GM19455 (cell line): ENCODE results near the gene RBM44.
A peak's percentile ranks its signal among the peaks of the same experiment; 100 is the strongest.
"Not testable (repeated sequence)": the region's sequence is repeated elsewhere in the genome, so short reads cannot be mapped to it uniquely, and the experiment has no call there.

ENCODE experiments used
- ATAC-seq: cut with Tn5 transposase; IDR thresholded peaks from one replicate; pipeline ENCODE4 v1.9.1; 2021; ENCODE audit not compliant: unreplicated experiment

Gene RBM44, protein sequence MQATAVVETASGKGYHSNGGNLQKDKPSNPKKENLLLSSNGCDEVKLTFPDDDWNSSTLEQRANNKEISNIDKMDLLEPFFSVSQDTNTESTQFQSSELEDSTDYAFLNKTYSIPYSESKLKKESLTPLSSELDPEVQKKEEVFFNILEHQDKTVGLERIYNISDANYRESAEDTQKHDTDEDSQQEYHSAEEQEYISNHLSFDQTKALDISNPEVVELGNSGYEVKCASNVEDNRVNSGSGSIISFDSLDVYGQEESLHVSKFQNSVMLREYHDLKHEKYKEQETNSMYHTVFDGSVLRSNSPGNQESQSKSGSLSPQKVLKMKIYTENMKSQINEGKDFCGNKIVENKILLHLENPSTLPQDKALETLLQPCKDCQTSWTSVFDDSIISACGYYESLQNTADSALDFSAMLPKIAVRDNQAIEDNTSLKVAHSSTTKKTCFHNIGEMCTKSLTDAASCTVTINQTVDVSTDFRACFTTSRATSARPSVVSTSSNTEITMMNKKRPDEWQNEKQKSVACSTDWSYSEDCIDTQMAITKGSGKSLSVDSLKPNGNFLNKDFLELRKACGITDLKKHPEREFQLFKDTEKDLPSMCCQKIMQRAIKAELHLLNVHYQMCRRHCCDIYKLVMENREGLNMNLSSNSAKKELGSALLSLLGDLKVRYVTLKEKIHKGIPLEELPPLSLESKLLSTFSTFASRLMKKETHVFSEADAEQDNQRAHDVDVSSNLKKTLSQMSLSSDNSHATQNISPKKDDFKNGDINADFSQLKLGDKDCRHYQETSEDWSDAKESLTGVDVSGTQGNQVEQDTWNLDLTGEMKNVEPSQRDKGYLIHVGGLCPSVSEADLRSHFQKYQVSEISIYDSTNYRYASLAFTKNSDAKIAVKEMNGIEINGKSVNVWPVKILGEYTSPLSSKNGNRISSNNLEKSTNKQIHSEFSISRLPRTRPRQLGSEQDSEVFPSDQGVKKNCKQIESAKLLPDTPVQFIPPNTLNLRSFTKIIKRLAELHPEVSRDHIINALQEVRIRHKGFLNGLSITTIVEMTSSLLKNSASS

DNA sequence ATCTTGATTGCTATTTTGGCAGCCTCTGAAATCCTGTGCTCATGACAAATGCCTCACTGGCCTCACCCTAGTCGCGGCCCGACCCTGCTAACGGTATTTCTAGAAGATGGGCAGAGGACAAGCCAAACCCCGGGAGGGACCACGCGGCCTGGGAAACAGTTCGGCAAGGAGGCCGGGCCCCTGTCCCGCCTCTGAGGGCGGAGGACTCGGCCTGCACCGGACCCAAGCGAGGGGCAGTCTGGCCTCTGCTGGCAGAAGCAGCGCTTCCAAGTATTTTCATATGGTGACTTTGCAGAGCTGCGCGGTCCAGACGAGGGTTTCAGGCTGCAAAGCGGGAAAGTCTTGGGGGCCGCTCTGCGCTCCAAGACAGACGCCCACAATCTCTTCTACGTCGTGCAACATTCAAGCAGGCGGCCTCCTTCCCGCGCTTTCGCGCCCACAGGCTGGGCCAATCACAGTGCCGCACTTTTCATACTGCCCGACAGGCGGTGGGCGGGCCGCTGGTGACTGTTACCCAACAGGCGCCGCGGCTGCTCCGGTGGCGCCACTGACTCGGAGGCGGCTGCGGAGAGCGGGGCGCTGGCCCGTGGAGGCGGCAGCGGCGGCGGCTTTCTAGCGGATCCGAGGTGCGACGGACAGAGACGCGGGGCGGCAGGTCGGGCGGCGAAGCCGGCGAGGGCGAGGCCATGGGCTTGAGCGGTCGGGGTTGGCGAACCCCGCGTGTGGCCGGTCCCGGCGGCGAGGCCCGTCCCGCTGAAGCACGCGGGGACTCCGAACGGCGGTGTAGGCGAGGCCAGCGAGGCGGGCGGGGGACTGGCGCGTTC, at the start of gene RBM44:
TSS of gene RBM44 (plus strand) at position 544 of the 824 bp plus-strand sequence. CDS start 14,831 bp downstream, outside the sequence.
- ATAC-seq, result no peak

DNA sequence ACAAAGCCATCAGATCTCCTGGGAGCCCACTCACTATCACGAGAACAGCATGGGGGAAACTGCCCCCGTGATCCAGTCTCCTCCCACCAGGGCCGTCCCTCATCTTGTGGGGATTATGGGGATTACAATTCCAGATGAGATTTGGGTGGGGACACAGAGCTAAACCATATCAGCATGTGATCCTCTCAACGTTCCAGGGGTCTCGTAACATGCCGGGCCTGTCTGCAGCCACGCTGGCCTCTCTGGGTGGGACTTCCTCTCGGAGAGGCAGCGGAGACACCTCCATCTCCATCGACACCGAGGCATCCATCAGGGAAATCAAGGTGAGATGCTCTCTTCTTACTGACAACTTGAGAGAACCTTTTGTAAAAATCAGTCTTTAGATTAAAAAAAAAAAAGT, 49.6 kb upstream of the RBM44 start:
- no peak for ATAC-seq

DNA sequence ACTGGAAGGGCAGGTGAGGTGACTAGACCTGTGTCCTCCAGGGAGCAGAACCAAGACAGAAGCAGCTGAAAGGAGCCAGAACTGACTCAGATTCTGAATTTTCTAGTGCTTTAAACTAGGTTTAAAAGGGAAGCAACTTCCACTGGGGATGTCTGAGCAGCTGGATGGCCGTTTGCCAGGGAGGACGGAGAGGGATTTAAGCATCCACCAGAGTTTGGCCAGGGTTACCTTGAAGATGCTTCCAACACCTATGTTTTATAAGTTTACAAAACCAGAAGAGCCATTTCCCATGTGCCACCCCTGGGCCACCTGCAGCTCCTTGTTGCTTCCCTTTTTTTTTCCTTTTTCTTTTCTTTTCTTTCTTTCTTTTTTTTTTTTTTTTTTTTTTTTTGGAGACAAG, 48.6 kb upstream of the RBM44 start:
- ATAC-seq, result no peak

DNA sequence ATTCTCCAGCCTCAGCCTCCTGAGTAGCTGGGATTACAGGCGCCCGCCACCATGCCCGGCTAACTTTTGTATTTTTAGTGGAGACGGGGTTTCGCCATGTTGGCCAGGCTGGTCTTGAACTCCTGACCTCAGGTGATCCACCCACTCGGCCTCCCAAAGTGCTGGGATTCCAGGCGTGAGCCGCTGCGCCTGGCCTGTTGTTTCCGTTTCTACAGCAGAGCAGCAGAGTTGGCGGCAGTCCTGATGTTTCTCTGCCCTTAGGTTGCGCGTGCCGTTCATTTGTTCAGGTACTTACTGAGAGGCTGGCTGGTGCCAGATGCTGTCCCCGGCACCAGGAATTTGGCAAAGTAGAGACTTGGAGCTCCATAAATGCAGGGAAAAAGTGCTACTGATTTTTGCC, 48.1 kb upstream of the RBM44 start:
- not testable (repeated sequence) for ATAC-seq

DNA sequence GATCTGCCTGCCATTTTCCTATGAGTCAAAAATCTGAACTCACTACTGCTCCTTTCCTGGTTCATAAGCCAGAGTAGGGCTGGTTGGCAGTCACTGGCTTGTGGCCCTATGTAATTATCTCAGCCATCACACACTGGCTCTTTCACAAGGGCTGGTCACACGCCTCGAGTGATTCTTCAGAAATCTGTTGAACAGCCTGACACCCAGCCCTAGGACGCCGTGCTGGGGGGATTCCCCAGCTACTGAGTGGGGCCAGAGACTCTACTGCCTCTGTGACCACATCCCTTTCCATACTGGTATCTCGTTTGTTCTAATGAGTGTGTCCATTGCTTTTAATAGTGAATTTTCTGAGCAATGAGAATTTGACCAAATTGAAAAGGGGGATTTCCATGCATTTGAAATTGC, 45.8 kb upstream of the RBM44 start:
- peak; percentile 94 for ATAC-seq

DNA sequence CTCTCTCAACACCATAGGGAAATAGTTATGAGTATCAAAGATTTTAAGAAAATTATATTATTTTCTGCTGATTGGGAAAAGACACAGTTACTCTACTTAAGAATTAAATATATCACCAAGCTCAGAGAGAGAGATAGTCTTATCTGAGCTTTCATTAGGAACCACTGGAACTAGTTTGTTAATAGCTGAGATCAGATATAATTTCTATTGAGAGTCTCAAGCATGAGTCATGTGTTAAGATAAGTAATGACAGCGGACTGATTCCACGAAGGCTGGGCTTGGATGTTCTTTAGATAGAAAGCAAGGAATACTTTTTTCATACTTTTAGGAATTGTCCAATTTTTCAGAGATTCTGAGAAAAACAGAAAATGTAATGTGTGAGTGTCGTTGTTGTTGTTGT, 44.4 kb upstream of the RBM44 start:
- no peak for ATAC-seq

DNA sequence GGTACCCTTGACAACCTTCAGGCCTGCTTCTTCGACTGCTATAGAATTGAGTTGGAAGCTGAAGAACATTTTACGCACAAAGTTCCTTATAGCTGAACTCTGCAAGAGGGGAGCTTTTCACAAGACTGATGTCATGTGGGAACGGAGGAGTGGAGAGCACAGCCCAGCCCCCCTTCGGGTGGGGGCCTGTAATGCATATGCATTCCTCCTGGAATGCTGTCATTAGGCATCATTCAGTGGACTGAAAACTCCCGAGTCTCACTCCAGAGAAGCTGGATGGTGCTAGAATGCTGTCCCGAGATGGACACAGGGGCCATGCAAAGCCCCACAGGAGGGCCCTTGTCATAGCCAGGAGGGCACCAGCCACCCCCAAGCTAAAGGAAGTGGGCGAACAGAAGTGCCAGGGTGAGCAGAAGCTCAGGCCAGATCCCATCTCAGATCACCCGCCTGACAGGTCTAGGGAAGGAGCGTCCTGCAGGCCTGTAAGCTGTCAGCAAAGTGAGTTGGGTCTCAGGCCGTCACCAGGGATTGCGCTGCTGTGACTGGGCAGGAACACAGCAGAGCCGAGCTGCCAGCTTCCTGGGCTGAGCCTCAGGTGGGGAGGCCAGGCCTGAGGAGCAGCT, 43.8 kb upstream of the RBM44 start:
- no peak for ATAC-seq

DNA sequence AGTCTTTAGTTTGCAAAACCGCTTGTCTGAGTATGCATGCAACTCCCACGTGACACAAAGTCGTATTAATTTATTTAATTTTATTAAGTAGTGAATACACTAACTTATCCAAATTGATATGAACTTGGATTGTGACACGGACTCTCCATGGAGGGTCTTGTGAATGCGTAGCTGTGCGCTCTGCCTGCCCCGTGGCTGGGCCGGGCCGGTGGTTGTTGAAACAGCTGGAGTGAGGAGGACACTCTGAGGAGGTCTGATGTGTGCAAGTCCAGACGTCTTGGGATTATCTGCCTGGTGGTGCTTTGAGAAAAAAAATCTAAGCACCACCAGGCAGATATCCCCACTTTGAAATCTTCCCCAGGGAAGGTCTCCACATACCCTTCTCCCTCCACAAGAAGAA, 41.0 kb upstream of the RBM44 start:
- no peak for ATAC-seq

DNA sequence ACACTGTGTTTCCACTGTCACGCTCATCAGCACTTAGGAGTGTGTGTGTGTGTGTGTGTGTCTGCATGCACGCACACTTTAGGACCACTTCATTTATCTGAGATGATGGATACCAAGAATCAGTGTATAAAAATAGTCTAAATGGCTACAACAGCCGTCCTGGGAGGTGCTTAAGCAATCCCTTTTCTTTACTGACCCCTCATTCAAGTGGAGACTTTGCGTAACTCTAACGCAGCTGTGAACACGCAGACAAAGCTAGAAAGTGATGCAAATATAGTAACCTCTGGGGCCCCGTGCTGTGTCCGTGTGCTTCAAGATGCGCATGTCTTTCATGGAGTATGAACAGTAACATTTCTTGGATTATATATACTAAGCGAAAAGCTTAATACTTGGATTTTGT, 40.4 kb upstream of the RBM44 start:
- no peak for ATAC-seq

DNA sequence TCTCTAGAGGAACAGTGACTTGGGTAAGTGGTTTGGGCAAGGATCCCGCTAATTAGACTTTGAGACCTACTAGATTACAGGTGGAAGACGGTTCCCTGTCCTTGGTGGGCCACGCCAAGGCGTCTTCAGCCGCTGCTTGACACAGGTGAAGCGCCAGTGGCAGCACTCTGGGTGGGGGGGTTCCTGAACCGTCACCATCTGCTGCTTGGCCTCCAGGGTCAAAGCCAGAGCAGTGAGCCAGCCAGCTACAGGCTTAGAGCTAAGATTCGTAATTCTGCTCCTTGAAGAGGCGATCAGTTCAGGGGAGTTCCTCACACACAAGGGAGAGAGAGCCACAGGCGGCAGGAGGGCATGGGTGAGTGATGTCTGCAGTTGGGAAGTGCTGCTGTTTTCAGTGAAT, 39.4 kb upstream of the RBM44 start:
- no peak for ATAC-seq

DNA sequence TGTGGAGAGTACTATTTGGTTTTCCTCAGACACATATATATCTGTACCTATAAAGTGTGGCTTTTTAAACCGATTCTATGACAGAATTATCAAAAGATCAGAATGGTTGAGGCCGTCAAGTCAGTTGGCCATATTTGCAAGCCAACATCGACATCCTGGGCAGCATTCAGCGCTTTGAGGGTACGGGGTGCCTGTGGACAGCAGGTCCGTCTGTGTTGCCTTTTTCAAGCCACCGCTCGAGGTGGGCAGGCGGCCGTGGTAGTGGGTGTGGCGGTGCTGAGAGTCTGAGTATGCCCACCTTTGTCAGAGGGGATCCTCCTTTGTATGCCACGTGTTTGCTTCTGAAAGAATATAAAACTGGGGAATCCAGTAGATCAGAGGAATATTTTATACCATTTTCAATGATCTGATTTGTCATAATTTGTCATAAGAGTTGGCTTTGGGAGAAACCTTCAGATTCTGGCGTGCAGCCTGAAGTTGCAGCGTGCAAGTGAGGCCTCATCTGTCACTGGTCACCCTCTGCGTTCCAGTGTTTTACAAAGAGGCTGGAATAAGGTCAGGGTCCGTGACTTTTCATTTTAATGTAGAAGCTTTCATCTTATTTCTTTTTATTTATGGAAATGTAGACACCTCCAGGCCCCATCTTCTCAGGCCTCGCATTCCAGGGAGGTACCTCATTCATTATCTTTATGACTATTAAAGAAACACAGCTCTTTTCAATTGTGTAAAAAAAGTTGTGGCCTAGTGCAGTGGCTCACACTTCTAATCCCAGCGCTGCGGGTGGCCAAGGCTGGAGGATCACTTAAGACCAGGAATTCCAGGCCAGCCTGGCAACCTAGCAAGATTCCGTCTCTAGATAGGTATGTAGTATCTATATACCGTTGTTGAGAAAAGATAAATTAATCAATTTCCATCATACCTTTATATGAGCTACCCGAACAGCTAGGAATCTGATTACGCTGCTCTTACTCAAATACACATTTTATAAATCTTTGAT, 37.8 kb upstream of the RBM44 start:
- no peak for ATAC-seq

DNA sequence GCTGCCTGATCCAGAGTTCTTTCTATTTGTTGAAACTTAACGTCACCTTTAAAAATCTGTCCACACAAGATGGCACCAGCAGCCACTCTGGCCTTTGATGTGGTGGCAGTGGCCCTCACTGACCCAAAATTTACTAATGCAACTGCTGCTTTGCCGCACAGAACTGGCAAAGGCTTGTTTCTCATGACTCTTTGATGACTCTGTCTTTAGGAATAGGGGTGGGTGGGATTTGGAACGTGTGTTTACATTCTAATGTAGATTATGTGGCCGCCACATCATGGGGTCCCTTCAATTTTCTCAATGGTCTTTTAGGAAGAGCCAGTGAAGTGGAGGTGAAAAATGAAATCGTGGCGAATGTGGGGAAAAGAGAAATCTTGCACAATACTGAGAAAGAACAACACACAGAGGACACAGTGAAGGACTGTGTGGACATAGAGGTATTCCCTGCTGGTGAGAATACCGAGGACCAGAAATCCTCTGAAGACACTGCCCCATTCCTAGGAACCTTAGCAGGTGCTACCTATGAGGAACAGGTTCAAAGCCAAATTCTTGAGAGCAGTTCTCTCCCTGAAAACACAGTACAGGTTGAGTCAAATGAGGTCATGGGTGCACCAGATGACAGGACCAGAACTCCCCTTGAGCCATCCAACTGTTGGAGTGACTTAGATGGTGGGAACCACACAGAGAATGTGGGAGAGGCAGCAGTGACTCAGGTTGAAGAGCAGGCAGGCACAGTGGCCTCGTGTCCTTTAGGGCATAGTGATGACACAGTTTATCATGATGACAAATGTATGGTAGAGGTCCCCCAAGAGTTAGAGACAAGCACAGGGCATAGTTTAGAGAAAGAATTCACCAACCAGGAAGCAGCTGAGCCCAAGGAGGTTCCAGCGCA, 36.0 kb upstream of the RBM44 start:
- not testable (repeated sequence) for ATAC-seq

DNA sequence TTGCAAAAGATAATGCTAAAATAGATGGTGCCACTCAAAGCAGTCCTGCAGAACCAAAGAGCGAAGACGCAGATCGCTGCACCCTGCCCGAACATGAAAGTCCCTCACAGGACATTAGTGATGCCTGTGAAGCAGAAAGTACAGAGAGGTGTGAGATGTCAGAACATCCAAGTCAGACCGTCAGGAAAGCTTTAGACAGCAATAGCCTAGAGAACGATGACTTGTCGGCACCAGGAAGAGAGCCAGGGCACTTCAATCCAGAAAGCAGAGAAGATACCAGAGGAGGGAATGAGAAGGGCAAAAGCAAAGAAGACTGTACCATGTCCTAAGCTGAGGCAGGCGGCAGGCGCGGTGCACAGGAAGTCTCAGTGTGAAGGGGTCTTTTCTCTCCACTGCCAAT, 34.8 kb upstream of the RBM44 start:
- ATAC-seq, result no peak

DNA sequence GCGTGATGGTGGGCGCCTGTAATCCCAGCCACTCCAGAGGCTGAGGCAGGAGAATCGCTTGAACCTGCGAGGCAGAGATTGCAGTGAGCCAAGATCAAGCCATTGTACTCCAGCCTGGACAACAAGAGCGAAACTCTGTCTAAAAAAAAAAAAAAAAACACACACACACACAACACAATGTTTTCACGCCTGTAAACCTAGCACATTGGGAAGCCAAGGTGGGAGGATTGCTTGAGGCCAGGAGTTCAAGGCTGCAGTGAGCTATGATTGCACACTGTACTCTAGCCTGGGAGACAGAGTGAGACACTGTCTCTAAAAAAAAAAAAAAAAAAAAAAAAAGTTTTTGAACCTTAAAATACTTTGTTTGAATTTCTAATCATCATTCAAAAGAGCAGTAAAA, 33.5 kb upstream of the RBM44 start:
- not testable (repeated sequence) for ATAC-seq

DNA sequence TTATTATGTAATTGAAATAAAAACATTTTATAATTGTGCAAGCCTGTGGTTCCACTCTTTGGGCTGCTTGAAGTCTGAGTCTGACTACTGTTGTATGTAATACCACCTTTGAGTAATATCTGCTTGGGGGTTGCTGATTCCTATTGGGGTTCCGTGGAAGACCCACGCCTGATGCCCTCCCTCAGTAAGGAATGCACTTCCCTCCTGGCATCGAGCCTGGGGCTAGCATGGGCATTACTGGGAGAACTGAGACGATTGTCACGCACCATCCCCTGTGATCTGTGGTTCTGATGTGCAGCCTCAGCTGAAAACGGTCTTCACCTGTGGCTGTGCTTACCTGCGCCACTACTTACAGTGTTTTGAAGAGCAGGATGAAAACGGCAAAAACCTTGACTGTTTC, 32.7 kb upstream of the RBM44 start:
- ATAC-seq, result no peak

DNA sequence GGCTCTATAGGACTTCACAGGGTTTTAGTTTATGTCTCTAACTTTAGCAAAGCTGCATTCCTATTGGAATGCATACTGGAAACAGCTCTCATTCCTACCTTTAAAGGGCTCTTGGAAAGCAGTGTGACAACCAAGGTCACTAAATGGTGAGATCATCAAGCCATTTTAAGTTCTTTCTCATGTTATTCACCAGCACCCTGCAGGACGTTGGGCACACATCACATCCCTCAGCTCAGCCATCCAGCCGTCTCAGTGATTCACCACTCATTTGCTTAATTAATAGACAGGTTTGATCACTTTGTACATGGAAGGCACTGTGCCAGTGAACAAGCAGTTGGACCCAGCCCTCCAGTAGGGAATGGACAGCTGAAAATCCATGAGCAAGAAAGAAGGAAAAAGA, 32.2 kb upstream of the RBM44 start:
- ATAC-seq, result no peak

DNA sequence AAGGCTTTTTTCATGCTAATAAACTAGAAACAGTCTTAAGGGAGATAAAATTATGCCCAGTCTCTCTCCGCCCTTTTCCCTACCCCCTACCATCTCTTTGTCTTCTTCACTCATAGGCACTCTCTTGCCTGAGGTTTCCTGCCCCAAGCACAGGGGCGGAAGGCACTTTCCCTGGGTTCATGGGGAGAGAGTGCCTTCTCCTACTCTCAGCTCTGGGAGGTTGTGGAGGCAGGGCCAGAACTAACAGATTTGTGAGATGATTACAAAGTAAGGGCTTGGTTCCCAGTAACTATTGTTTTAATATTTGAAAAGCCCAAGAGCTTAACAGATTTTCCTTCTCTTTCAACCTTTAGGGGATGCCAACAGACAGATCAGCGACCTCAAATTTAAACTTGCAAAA, 26.1 kb upstream of the RBM44 start:
- ATAC-seq, result no peak

DNA sequence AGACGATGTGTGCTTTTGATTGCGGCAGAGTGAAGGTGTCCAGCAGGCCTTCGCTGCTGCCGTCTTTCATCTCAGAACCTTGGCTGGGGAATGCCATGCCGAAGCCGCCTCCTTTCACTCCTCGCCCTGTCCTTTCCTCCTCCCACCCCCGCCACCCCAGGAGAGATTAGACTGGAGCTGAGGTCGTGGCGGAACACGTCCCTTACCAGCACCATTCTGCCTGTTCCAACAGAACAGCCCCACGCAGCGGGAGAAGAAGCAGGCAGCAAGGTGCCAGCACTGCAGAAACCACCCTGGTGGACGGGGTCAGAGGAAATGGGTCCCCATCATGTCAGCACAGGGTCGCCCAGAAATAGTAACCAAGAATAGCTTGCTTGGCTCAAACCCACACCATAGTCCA, 24.8 kb upstream of the RBM44 start:
- no peak for ATAC-seq
